GM19099 (cell line): Measurements from ENCODE around the gene SNTG2.

Experiments
- POLR2A ChIP-seq: IDR thresholded peaks from 3 replicates; pipeline ENCODE4 v1.6.1; 2011; ENCODE audit warnings: low read depth; ENCODE audit not compliant: insufficient read length; ENCODE audit errors: extremely low read depth

Gene SNTG2

GRCh38 chr2:1306687-1307516 lies 356.3 kb downstream of the SNTG2 start:
- no peak for TF ChIP-seq POLR2A

GRCh38 chr2:1307670-1308069 lies 357.0 kb downstream of the SNTG2 start:
- TF ChIP-seq POLR2A, result no peak

GRCh38 chr2:1308678-1309077 lies 358.0 kb downstream of the SNTG2 start:
- TF ChIP-seq POLR2A, result no peak

- no peak for TF ChIP-seq POLR2A
These were observed 358.9 kb downstream of the SNTG2 start for GRCh38 chr2:1309507-1309906.

- no peak for TF ChIP-seq POLR2A
These were observed 359.6 kb downstream of the SNTG2 start for GRCh38 chr2:1310202-1310601.

GRCh38 chr2:1310866-1311265 lies 360.2 kb downstream of the SNTG2 start:
- TF ChIP-seq POLR2A, result no peak

GRCh38 chr2:1313240-1313924 lies 362.7 kb downstream of the SNTG2 start:
- no peak for TF ChIP-seq POLR2A

- TF ChIP-seq POLR2A, result no peak
These were observed 363.6 kb downstream of the SNTG2 start for GRCh38 chr2:1314254-1314653.

GRCh38 chr2:1318366-1319009 lies 367.8 kb downstream of the SNTG2 start:
- no peak for TF ChIP-seq POLR2A

- no peak for TF ChIP-seq POLR2A
These were observed 368.7 kb downstream of the SNTG2 start for GRCh38 chr2:1319393-1319792.

GRCh38 chr2:1321321-1321720 lies 370.7 kb downstream of the SNTG2 start:
- no peak for TF ChIP-seq POLR2A

GRCh38 chr2:1324884-1325283 lies 374.2 kb downstream of the SNTG2 start:
- TF ChIP-seq POLR2A, result no peak

GRCh38 chr2:1328684-1329083 lies 378.0 kb downstream of the SNTG2 start:
- no peak for TF ChIP-seq POLR2A

GRCh38 chr2:1339388-1340140 lies 388.9 kb downstream of the SNTG2 start:
- TF ChIP-seq POLR2A, result no peak

GRCh38 chr2:1340141-1340512 lies 389.5 kb downstream of the SNTG2 start:
- no peak for TF ChIP-seq POLR2A
